Uterus (tissue), 4 donors: ENCODE data around the gene LMAN1L. TPM values are rescaled to one million over a fixed set of nuclear protein-coding genes. Genes with fewer than 3 reads are reported as not detected.
A peak's percentile ranks its signal among the peaks of the same experiment; 100 is the strongest.

Source experiments
- DNase-seq, 2 donors: peaks; one replicate each; pipeline ENCODE4 v3.0.0-alpha.2; 2019 to 2020
- H3K27ac ChIP-seq, 2 donors: fragments of 200-600 bp; sonication (generic); 1 replicate in 1 of 2; 2 replicates in 1 of 2; pipeline ENCODE4 v1.5.1; 2016 to 2018
- H3K27me3 ChIP-seq, 2 donors: fragments of 200-600 bp; sonication (generic); one replicate each; pipeline ENCODE4 v1.5.1; 2018 to 2019; ENCODE audit warnings: control low read depth in 1 of 2
- H3K36me3 ChIP-seq, 2 donors: fragments of 200-600 bp; sonication (generic); one replicate each; pipeline ENCODE4 v1.5.1; 2019; ENCODE audit warnings: control low read depth in 1 of 2
- H3K4me1 ChIP-seq, 2 donors: fragments of 200-600 bp; sonication (generic); one replicate each; pipeline ENCODE4 v1.5.1; 2018 to 2019; ENCODE audit warnings: control low read depth in 1 of 2
- H3K4me3 ChIP-seq, 2 donors: fragments of 200-600 bp; sonication (generic); 1 replicate in 1 of 2; 2 replicates in 1 of 2; pipeline ENCODE4 v1.5.1; 2018 to 2019; ENCODE audit warnings: mild to moderate bottlenecking in 1 of 2
- H3K9me3 ChIP-seq, 2 donors: fragments of 200-600 bp; sonication (generic); one replicate each; pipeline ENCODE4 v1.5.1; 2019; ENCODE audit warnings: control low read depth in 1 of 2
- CTCF ChIP-seq, 4 experiments: fragments of 200-600 bp in 2 of 4; fragments of 450-650 bp in 2 of 4; sonication (generic) in 2 of 4; IDR thresholded peaks; one replicate each; pipeline ENCODE4 v1.5.1; 2016 to 2019; ENCODE audit warnings: antibody characterized with exemption in 4 of 4, mild to moderate bottlenecking in 2 of 4, moderate library complexity in 1 of 4
- POLR2A ChIP-seq, 2 donors: fragments of 450-650 bp; IDR thresholded peaks; one replicate each; pipeline ENCODE4 v1.6.1; 2016; ENCODE audit warnings: antibody characterized with exemption in 2 of 2, mild to moderate bottlenecking in 1 of 2, moderate library complexity in 1 of 2
- intact Hi-C: fragments of 100-400 bp; cut with DNase I; formaldehyde crosslinking; loops from one replicate; pipeline ENCODE4 v1.15.1; 2023; ENCODE audit warnings: low total_unique reads
- total RNA-seq, 4 donors: library from RNA; depleted of rRNA in 3 of 4; stranded (reverse); fragments of >200 nt in 3 of 4; gene quantifications; one replicate each; pipeline versions ENCODE4 v1.1.0 to v1.2.4, GENCODE V29; 2014 to 2023
- donor health status: DM: yes; HTN: yes; CAD: no.

LMAN1L gene
- total RNA-seq, 4 donors from 2014 or later, result 1.5 TPM; not detected in 3

GRCh38 chr15:74788042-74788682 is 24.5 kb upstream of the LMAN1L start:
- intact Hi-C loops, result no loop called here
- H3K36me3 ChIP-seq, result no peaks in the 10 kb centered on the region
- peak overlapping the region in 1 of 2 donors; percentile 32 for H3K27ac ChIP-seq
- peaks cover 0 to 36% of the 10 kb centered on the region in 2 donors for H3K4me1 ChIP-seq
- no peak for DNase-seq
- H3K4me3 ChIP-seq, result no peak overlapping the region
- TF ChIP-seq POLR2A (IDR thresholded peaks at IDR 0.05) (no peak), CTCF (IDR thresholded peaks at IDR 0.05) (no peak)
- H3K27me3 ChIP-seq, result no peaks in the 10 kb centered on the region
- H3K9me3 ChIP-seq, result no peaks in the 10 kb centered on the region

GRCh38 chr15:74788683-74789151 is 23.9 kb upstream of the LMAN1L start:
- H3K4me1 ChIP-seq, result peaks cover 0 to 31% of the 10 kb centered on the region in 2 donors
- no peak overlapping the region for H3K4me3 ChIP-seq
- H3K36me3 ChIP-seq, result no peaks in the 10 kb centered on the region
- peak overlapping the region in 1 of 2 donors; percentile 57 for H3K27ac ChIP-seq
- intact Hi-C loops, result no loop called here
- no peaks in the 10 kb centered on the region for H3K9me3 ChIP-seq
- H3K27me3 ChIP-seq, result no peaks in the 10 kb centered on the region
- DNase-seq, result no peak
- no peak for TF ChIP-seq CTCF (IDR thresholded peaks at IDR 0.05)
- TF ChIP-seq POLR2A (IDR thresholded peaks at IDR 0.05), result no peak

- H3K27ac ChIP-seq, result peak overlapping the region; percentile 57 to 63
- no peak overlapping the region for H3K4me3 ChIP-seq
- no peak for DNase-seq
- H3K27me3 ChIP-seq, result no peaks in the 10 kb centered on the region
- no peaks in the 10 kb centered on the region for H3K36me3 ChIP-seq
- intact Hi-C loops, result no loop called here
- no peaks in the 10 kb centered on the region for H3K9me3 ChIP-seq
- TF ChIP-seq POLR2A (IDR thresholded peaks at IDR 0.05), result no peak
- TF ChIP-seq CTCF (IDR thresholded peaks at IDR 0.05), result no peak
- peaks cover 0 to 30% of the 10 kb centered on the region in 2 donors for H3K4me1 ChIP-seq
Observed at GRCh38 chr15:74789171-74789631, 23.4 kb upstream of the LMAN1L start.

GRCh38 chr15:74789741-74790079 is 22.9 kb upstream of the LMAN1L start:
- H3K36me3 ChIP-seq, result no peaks in the 10 kb centered on the region
- no peaks in the 10 kb centered on the region for H3K27me3 ChIP-seq
- no peaks in the 10 kb centered on the region for H3K9me3 ChIP-seq
- TF ChIP-seq POLR2A (IDR thresholded peaks at IDR 0.05) (no peak), CTCF (IDR thresholded peaks at IDR 0.05) (no peak)
- peaks cover 0 to 30% of the 10 kb centered on the region in 2 donors for H3K4me1 ChIP-seq
- intact Hi-C loops, result no loop called here
- DNase-seq, result no peak
- no peak overlapping the region for H3K4me3 ChIP-seq
- peak overlapping the region; percentile 57 to 63 for H3K27ac ChIP-seq

GRCh38 chr15:74790080-74790916 is 22.3 kb upstream of the LMAN1L start:
- Histone ChIP-seq H3K4me1 (peaks cover 0 to 30% of the 10 kb centered on the region in 2 donors), H3K4me3 (no peak overlapping the region), H3K36me3 (no peaks in the 10 kb centered on the region), H3K27me3 (no peaks in the 10 kb centered on the region), H3K9me3 (no peaks in the 10 kb centered on the region), H3K27ac (peak overlapping the region; percentile 57 to 63)
- TF ChIP-seq CTCF (IDR thresholded peaks at IDR 0.05) (no peak), POLR2A (IDR thresholded peaks at IDR 0.05) (no peak)
- DNase-seq, result peak; percentile 72 to 73
- intact Hi-C loops, result no loop called here
